DND-41 (cell line): ENCODE data around the gene GATB.

Source experiments
- EZH2 ChIP-seq: IDR thresholded peaks from 3 replicates; pipeline ENCODE4 v1.6.1; 2012; ENCODE audit warnings: borderline replicate concordance, low read depth, mild to moderate bottlenecking, moderate library complexity, low read length, inconsistent platforms; ENCODE audit not compliant: severe bottlenecking
- TF ChIP-seq, protein P1 (sequence below): IDR thresholded peaks from 2 replicates; pipeline ENCODE4 v1.5.1; 2012; ENCODE audit warnings: borderline replicate concordance, low read length, moderate library complexity, mild to moderate bottlenecking; ENCODE audit not compliant: poor library complexity, severe bottlenecking; ENCODE audit errors: extremely low read depth

DNA sequence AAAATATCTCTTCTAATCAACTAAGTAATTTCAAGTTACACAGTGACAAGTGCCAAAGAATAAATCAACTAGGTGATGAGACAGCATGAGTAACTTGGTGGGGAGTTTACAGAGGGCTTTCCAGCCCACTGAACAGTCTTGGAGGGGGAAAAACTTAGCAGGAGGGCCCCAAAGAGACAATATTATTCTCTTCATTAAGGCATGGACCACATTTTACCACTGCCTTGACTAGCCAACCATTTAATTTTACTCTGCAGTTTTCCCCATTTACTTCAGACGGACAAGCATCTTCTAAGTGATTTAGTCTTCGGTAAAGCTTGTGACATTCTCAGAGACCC is 25.3 kb upstream of the GATB start:
- TF ChIP-seq, protein P1, sequence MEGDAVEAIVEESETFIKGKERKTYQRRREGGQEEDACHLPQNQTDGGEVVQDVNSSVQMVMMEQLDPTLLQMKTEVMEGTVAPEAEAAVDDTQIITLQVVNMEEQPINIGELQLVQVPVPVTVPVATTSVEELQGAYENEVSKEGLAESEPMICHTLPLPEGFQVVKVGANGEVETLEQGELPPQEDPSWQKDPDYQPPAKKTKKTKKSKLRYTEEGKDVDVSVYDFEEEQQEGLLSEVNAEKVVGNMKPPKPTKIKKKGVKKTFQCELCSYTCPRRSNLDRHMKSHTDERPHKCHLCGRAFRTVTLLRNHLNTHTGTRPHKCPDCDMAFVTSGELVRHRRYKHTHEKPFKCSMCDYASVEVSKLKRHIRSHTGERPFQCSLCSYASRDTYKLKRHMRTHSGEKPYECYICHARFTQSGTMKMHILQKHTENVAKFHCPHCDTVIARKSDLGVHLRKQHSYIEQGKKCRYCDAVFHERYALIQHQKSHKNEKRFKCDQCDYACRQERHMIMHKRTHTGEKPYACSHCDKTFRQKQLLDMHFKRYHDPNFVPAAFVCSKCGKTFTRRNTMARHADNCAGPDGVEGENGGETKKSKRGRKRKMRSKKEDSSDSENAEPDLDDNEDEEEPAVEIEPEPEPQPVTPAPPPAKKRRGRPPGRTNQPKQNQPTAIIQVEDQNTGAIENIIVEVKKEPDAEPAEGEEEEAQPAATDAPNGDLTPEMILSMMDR = no peak
- no peak for TF ChIP-seq EZH2
